NB4 (cell line): ENCODE measurements around the gene ADORA1.

Experiments used
- CTCF ChIP-seq: IDR thresholded peaks from one replicate; pipeline ENCODE4 v1.5.1; 2012; ENCODE audit warnings: low read depth, low read length
- MYC ChIP-seq: IDR thresholded peaks from 2 replicates; pipeline ENCODE4 v1.6.1; 2011; ENCODE audit warnings: low read depth, low read length
- POLR2A ChIP-seq: IDR thresholded peaks from 2 replicates; pipeline ENCODE4 v1.6.1; 2011; ENCODE audit warnings: mild to moderate bottlenecking; ENCODE audit not compliant: insufficient read length; ENCODE audit errors: extremely low read depth

- TF ChIP-seq MYC (no peak), CTCF (no peak), POLR2A (no peak)
These were observed 57.5 kb downstream of the ADORA1 start for GRCh38 chr1:203185061-203185461.
